Measurements from ENCODE around the gene SLC45A2.
A peak's percentile ranks its signal among the peaks of the same experiment; 100 is the strongest.
"Not testable (repeated sequence)": the region's sequence is repeated elsewhere in the genome, so short reads cannot be mapped to it uniquely, and the experiment has no call there.

The SLC45A2 gene, protein sequence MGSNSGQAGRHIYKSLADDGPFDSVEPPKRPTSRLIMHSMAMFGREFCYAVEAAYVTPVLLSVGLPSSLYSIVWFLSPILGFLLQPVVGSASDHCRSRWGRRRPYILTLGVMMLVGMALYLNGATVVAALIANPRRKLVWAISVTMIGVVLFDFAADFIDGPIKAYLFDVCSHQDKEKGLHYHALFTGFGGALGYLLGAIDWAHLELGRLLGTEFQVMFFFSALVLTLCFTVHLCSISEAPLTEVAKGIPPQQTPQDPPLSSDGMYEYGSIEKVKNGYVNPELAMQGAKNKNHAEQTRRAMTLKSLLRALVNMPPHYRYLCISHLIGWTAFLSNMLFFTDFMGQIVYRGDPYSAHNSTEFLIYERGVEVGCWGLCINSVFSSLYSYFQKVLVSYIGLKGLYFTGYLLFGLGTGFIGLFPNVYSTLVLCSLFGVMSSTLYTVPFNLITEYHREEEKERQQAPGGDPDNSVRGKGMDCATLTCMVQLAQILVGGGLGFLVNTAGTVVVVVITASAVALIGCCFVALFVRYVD

DNA sequence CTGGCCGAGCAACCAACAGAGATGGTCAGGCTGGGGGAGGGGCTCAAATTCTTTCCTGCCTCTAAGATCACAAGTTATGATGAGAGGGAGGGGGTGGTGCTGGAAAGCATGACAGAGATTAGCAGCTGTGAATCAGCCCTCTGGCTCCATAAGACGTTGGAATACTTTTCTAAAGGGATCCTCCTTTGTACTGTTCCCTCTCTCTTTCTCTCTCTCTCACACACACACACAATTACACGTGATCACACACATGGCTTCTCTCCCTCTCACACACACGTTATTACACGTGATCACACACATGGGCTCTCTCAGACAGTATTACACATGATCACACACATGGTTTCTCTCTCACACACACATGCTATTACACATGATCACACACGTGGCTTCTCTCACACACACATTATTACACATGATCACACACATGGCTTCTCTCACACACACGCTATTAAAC lies at the start of gene SLC45A2:
SLC45A2 (minus strand) TSS at position 23 of the 454 bp plus-strand sequence. CDS start 110 bp downstream, outside the sequence.
- TF ChIP-seq, protein P1, sequence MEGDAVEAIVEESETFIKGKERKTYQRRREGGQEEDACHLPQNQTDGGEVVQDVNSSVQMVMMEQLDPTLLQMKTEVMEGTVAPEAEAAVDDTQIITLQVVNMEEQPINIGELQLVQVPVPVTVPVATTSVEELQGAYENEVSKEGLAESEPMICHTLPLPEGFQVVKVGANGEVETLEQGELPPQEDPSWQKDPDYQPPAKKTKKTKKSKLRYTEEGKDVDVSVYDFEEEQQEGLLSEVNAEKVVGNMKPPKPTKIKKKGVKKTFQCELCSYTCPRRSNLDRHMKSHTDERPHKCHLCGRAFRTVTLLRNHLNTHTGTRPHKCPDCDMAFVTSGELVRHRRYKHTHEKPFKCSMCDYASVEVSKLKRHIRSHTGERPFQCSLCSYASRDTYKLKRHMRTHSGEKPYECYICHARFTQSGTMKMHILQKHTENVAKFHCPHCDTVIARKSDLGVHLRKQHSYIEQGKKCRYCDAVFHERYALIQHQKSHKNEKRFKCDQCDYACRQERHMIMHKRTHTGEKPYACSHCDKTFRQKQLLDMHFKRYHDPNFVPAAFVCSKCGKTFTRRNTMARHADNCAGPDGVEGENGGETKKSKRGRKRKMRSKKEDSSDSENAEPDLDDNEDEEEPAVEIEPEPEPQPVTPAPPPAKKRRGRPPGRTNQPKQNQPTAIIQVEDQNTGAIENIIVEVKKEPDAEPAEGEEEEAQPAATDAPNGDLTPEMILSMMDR (conservative IDR thresholded peaks at IDR 0.05; ENCODE audit: low read depth, low read length): no peak
- peak within 1 kb of the TSS; percentile 81 for H3K4me3 ChIP-seq (ENCODE audit: low read length)
- peak; percentile 90 for DNase-seq (ENCODE audit: low read depth)

DNA sequence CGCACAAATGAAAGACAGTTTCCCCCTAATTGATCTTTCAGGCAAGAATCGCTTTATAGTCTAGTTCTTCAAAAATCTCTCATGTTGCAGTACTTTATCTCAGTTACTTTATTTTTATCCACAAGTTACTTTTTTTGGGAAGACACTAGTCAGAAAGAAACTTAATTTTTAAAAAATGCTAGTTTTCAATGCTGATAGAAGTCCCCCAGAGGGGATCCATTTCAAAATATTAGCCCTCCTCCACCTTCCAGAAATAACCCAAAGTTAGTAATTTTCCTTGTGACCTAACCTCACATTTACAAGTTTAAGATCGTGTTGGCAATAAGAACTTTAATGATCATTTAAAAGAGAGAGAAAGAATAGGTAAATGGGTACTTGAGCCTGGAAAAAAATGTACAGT lies 47.5 kb upstream of the SLC45A2 start:
- no peak overlapping the region for H3K4me3 ChIP-seq (ENCODE audit: low read length)
- no peak for DNase-seq (ENCODE audit: low read depth)

DNA sequence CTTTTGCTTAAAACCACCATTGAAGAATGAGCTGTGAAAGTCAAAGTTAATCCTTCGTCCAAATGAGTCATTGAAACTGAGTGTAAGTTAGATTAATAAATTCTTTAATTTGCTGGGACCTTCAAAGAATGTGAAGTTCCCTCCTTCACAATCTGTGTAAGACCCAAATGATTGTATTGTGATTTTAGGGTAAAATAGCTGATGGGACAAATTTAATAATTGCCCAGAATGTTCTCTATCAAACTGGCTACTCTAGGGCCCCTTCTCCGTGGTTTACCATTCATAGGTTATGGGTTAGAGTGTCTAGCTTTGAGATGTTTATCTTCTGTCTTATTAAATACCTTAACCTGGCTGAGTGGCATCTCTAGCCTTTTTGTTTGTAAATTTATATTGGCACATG lies 46.6 kb upstream of the SLC45A2 start:
- TF ChIP-seq, protein P1 (conservative IDR thresholded peaks at IDR 0.05; ENCODE audit: low read depth, low read length): no peak
- DNase-seq (ENCODE audit: low read depth): no peak
- H3K4me3 ChIP-seq (ENCODE audit: low read length): no peak overlapping the region

More for the DNA sequence above, 47.5 kb upstream of the SLC45A2 start:
- TF ChIP-seq, protein P1 (conservative IDR thresholded peaks at IDR 0.05; ENCODE audit: low read depth, low read length): no peak

DNA sequence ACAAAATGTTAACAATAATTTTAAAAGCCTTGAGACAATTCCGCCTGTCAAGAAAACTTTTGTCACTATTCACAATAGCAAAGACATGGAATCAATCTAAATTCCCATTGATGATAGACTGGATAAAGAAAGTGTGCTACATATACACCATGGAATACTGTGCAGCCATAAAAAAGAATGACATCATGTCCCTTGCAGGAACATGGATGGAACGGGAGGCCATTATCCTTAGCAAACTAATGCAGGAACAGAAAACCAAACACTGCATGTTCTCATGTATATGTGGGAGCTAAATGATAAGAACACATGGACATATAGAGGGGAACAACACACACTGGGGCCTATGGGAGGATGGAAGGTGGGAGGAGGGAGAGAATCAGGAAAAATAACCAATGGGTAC lies 46.1 kb upstream of the SLC45A2 start:
- not testable (repeated sequence) for DNase-seq (ENCODE audit: low read depth)

DNA sequence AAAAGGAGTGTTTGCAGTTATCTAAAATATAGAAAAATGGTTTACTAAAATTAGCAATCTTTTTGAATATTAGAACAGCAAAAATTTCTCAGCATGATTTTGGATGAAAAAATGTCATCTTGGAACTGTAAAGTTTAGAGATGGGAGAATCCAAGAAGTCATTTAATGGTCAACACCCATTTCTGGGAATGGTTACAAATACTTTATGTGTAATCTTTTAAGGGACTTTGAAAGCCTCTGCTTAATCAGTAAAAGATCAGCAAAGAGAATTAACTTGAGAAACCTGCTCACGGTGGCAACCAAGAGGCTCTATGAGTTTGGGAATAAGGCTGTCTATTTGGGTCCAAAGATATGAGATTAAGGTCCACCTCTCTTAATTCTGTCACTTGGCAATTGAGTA lies 45.6 kb upstream of the SLC45A2 start:
- TF ChIP-seq, protein P1 (conservative IDR thresholded peaks at IDR 0.05; ENCODE audit: low read depth, low read length): no peak
- no peak for DNase-seq (ENCODE audit: low read depth)
- no peak overlapping the region for H3K4me3 ChIP-seq (ENCODE audit: low read length)

More for the DNA sequence above, 46.1 kb upstream of the SLC45A2 start:
- not testable (repeated sequence) for H3K4me3 ChIP-seq (ENCODE audit: low read length)

DNA sequence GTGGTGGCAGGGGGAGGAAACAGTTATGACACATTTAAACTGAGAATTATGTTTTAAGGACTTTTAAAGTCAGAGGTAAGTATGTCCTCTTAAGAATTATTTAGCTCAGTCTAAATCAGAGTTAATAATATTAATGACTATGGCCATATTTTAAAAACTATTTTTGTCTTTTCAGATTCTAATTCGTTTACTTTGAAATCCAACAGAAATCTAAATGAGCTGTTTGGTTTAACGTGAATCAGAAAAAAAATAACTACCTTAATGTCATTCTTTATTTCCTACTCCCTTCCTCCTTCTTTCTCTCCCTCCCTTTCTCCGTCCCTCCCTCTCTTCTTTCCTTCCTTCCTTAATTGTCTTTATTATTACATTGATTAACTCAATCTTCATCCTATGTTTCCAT lies 43.9 kb upstream of the SLC45A2 start:
- TF ChIP-seq, protein P1 (conservative IDR thresholded peaks at IDR 0.05; ENCODE audit: low read depth, low read length): no peak
- DNase-seq (ENCODE audit: low read depth): no peak
- H3K4me3 ChIP-seq (ENCODE audit: low read length): no peak overlapping the region

DNA sequence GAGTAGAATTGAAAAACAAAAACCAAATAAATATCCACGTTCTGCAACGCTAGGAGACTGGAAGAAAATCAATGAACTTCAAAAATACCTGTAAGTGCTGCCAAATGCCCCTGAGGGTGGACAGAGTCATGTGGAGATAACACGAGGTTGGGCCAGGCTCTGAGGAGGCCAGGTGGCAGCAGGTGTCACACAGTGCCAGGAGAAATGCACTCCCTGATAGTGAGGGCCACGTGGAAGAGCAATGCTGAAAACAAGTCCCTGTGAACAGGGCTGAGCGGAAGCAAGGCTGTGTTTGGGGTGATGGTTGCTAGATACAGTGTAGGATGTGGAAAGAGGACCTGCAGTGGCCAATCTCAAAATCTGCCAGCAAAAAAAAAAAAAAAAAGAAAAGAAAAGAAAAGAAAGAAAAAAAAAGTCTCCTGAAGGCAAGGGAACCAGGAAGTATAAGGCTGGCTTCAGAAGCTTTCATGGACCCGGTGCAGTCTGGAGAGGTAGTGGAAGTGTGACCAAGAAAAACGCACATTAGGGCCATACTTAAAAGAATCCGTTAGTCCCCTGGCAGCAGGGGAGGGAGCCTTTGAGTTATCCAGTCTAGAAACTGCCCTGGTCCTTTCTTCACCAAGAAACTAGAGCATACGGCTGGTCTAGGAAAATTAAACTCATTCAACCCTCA lies 41.7 kb upstream of the SLC45A2 start:
- TF ChIP-seq, protein P1 (conservative IDR thresholded peaks at IDR 0.05; ENCODE audit: low read depth, low read length): no peak
- H3K4me3 ChIP-seq (ENCODE audit: low read length): no peak overlapping the region
- no peak for DNase-seq (ENCODE audit: low read depth)
